Activated CD8-positive, alpha-beta T cell treated with anti-CD3 and anti-CD28 coated beads for 36 hours (primary cell): ENCODE data around the gene SMLR1. TPM values are rescaled to one million over a fixed set of nuclear protein-coding genes. Genes with fewer than 3 reads are reported as not detected.

Experiments used
- ATAC-seq: fragments of 200-7000 bp; cut with Tn5 transposase; one replicate; pipeline ENCODE4 v1.10.0; 2021; ENCODE audit warnings: mild to moderate bottlenecking, moderate library complexity
- CTCF ChIA-PET: fragments of 350-600 bp; sonication (Branson Sonifier 250); formaldehyde crosslinking; loops from one replicate; lab custom pipeline; 2021; ENCODE audit warnings: antibody characterized with exemption; lab: Charles Lee
- POLR2A ChIA-PET: fragments of 350-600 bp; sonication (Branson Sonifier 250); formaldehyde crosslinking; loops from one replicate; lab custom pipeline; 2021; ENCODE audit warnings: antibody characterized with exemption; lab: Charles Lee
- DNase-seq: peaks from one replicate; pipeline ENCODE4 v3.0.0-alpha.2; 2020
- H3K27ac Mint-ChIP-seq: one replicate; pipeline ENCODE4 v1.8.0; 2021; ENCODE audit warnings: mild to moderate bottlenecking, mixed read lengths
- H3K27me3 Mint-ChIP-seq: one replicate; pipeline ENCODE4 v1.8.0; 2021; ENCODE audit warnings: mixed read lengths
- H3K36me3 Mint-ChIP-seq: one replicate; pipeline ENCODE4 v1.8.0; 2021; ENCODE audit warnings: low read depth, mixed read lengths
- H3K4me1 Mint-ChIP-seq: one replicate; pipeline ENCODE4 v1.8.0; 2021; ENCODE audit warnings: low read depth, mixed read lengths
- H3K4me3 Mint-ChIP-seq: one replicate; pipeline ENCODE4 v1.8.0; 2021; ENCODE audit warnings: mild to moderate bottlenecking, moderate library complexity, mixed read lengths
- H3K9me3 Mint-ChIP-seq: one replicate; pipeline ENCODE4 v1.8.0; 2021; ENCODE audit warnings: mixed read lengths
- CTCF ChIP-seq: fragments of 200-600 bp; IDR thresholded peaks from one replicate; pipeline ENCODE4 v1.8.0; 2022; ENCODE audit warnings: antibody characterized with exemption, mild to moderate bottlenecking
- intact Hi-C: fragments of 100-400 bp; cut with micrococcal nuclease; formaldehyde crosslinking; loops from one replicate; pipeline ENCODE4 v1.10.0; 2022
- total RNA-seq, 2 experiments: library from RNA; stranded (reverse); gene quantifications; one replicate each; pipeline ENCODE4 v1.2.3, GENCODE V29; 2021

The SMLR1 gene
- total RNA-seq, 2 experiments from 2014 or later, result not detected

- DNase-seq (no peak), ATAC-seq (no peak)
- Mint-ChIP-seq H3K36me3 (no peaks in the 10 kb centered on the region), H3K9me3 (peaks cover 3% of the 10 kb centered on the region), H3K4me1 (no peaks in the 10 kb centered on the region), H3K4me3 (no peak overlapping the region), H3K27ac (no peak overlapping the region), H3K27me3 (no peaks in the 10 kb centered on the region)
- ChIA-PET CTCF (no interaction called here), POLR2A (no interaction called here)
- TF ChIP-seq CTCF, result no peak
- intact Hi-C loops, result no loop called here
Measured at GRCh38 chr6:130858054-130858453, 30.8 kb downstream of the SMLR1 start.

- CTCF ChIA-PET, result interaction anchor here (1.6 kb wide), 1 partner anchor 160 kb away, joined by 3 read pairs; no protein-coding TSS in a partner anchor
- no peaks in the 10 kb centered on the region for H3K36me3 Mint-ChIP-seq
- intact Hi-C loops, result no loop called here
Measured at GRCh38 chr6:130858498-130859160, 31.4 kb downstream of the SMLR1 start.

GRCh38 chr6:130859161-130859867, 32.1 kb downstream of the SMLR1 start:
- DNase-seq (no peak), ATAC-seq (no peak)
- H3K9me3 Mint-ChIP-seq, result peaks cover 2% of the 10 kb centered on the region
- POLR2A ChIA-PET, result no interaction called here
- H3K36me3 Mint-ChIP-seq, result no peaks in the 10 kb centered on the region
- no peaks in the 10 kb centered on the region for H3K27me3 Mint-ChIP-seq
- H3K4me1 Mint-ChIP-seq, result no peaks in the 10 kb centered on the region
- intact Hi-C loops, result no loop called here
- CTCF ChIA-PET, result interaction anchor here (1.6 kb wide), 1 partner anchor 161 kb away, joined by 3 read pairs; no protein-coding TSS in a partner anchor
- no peak overlapping the region for H3K4me3 Mint-ChIP-seq
- no peak for TF ChIP-seq CTCF
- no peak overlapping the region for H3K27ac Mint-ChIP-seq

More at GRCh38 chr6:130858498-130859160, 31.4 kb downstream of the SMLR1 start:
- POLR2A ChIA-PET, result no interaction called here
- no peaks in the 10 kb centered on the region for H3K27me3 Mint-ChIP-seq
- ATAC-seq, result no peak
- no peak overlapping the region for H3K4me3 Mint-ChIP-seq
- TF ChIP-seq CTCF, result no peak
- DNase-seq, result no peak
- no peaks in the 10 kb centered on the region for H3K4me1 Mint-ChIP-seq
- H3K9me3 Mint-ChIP-seq, result peaks cover 3% of the 10 kb centered on the region
- no peak overlapping the region for H3K27ac Mint-ChIP-seq

- no peak for DNase-seq
- no peak for ATAC-seq
- H3K27ac Mint-ChIP-seq, result no peak overlapping the region
- POLR2A ChIA-PET, result no interaction called here
- intact Hi-C loops, result no loop called here
- TF ChIP-seq CTCF, result no peak
- no peaks in the 10 kb centered on the region for H3K36me3 Mint-ChIP-seq
- no peaks in the 10 kb centered on the region for H3K9me3 Mint-ChIP-seq
- CTCF ChIA-PET, result interaction anchor here (1.7 to 2.7 kb wide), 3 partner anchors 10 to 568 kb away, joined by 5 to 15 read pairs (median 5); no protein-coding TSS in a partner anchor
- H3K27me3 Mint-ChIP-seq, result no peaks in the 10 kb centered on the region
- H3K4me3 Mint-ChIP-seq, result no peak overlapping the region
- no peaks in the 10 kb centered on the region for H3K4me1 Mint-ChIP-seq
Measured at GRCh38 chr6:130862370-130862769, 35.2 kb downstream of the SMLR1 start.
